Kidney (tissue), 14 donors: ENCODE results near the gene BPNT1. TPM values are rescaled to one million over a fixed set of nuclear protein-coding genes. Genes with fewer than 3 reads are reported as not detected.
A peak's percentile ranks its signal among the peaks of the same experiment; 100 is the strongest.

Experiments
- DNase-seq, 5 donors: peaks; one replicate each; pipeline ENCODE4 v3.0.0-alpha.2; 2013 to 2020
- FAIRE-seq: peaks from 2 replicates; lab custom pipeline; 2012; peaks lifted over from hg19 to GRCh38; lab: Jason Lieb, UNC
- H3K27ac ChIP-seq, 2 donors: one replicate each; pipeline ENCODE4 v1.7.0; 2013; ENCODE audit warnings: low read depth in 2 of 2, low read length in 2 of 2, inconsistent platforms in 1 of 2
- H3K27me3 ChIP-seq: one replicate; pipeline ENCODE4 v1.7.1; 2013; ENCODE audit warnings: low read length, inconsistent platforms; ENCODE audit not compliant: control insufficient read depth, insufficient read depth
- H3K36me3 ChIP-seq, 3 donors: one replicate each; pipeline versions ENCODE4 v1.7.0 to v1.7.1; 2013; ENCODE audit warnings: low read length in 3 of 3, control low read depth in 1 of 3, inconsistent platforms in 1 of 3; ENCODE audit not compliant: insufficient read depth in 3 of 3, control insufficient read depth in 2 of 3
- H3K4me1 ChIP-seq, 3 donors: one replicate each; pipeline versions ENCODE4 v1.7.0 to v1.7.1; 2013; ENCODE audit warnings: low read length in 3 of 3, inconsistent platforms in 1 of 3, low read depth in 1 of 3; ENCODE audit not compliant: control insufficient read depth in 2 of 3, insufficient read depth in 2 of 3
- H3K4me3 ChIP-seq, 3 donors: one replicate each; pipeline versions ENCODE4 v1.7.0 to v1.8.1; 2013; ENCODE audit warnings: low read length in 3 of 3, control low read depth in 1 of 3, inconsistent platforms in 1 of 3
- H3K9ac ChIP-seq, 3 donors: one replicate each; pipeline versions ENCODE4 v1.7.0 to v1.7.1; 2013; ENCODE audit warnings: low read length in 3 of 3, control low read depth in 1 of 3, inconsistent platforms in 1 of 3
- H3K9me3 ChIP-seq, 3 donors: one replicate each; pipeline versions ENCODE4 v1.7.0 to v1.7.1; 2013; ENCODE audit warnings: low read length in 3 of 3, control low read depth in 1 of 3, inconsistent platforms in 1 of 3; ENCODE audit not compliant: control insufficient read depth in 2 of 3, insufficient read depth in 1 of 3
- CTCF ChIP-seq: IDR thresholded peaks from 3 replicates; pipeline ENCODE4 v1.5.1; 2012; ENCODE audit warnings: mild to moderate bottlenecking, moderate library complexity, borderline replicate concordance; ENCODE audit not compliant: insufficient read depth; ENCODE audit errors: extremely low read depth
- intact Hi-C: fragments of 100-400 bp; cut with DNase I; formaldehyde crosslinking; loops from one replicate; pipeline ENCODE4 v1.11.1; 2022
- polyA plus RNA-seq: library from polyadenylated mRNA; stranded (reverse); fragments of 350-450 nt; fragmentation: Illumina TruSeq; extraction: RNeasy Lipid Tissue Mini Kit (QIAGEN cat#74804); gene quantifications from one replicate; pipeline ENCODE4 v1.2.3, GENCODE V29; 2014; ENCODE audit warnings: low read depth, low replicate concordance; ENCODE audit not compliant: insufficient read depth
- total RNA-seq: library from RNA; stranded (reverse); fragmentation: NEBNext Ultra II Directional; extraction: Animal tissue kit (Norgen Biotek cat#: 25700); gene quantifications from one replicate; pipeline ENCODE4 v1.2.1, GENCODE V29; 2021
- donor health status: control.
- donor health status: control.
- donor health status: control.
- donor health status: control.
- donor health status: control.
- donor health status: DM: yes; HTN: yes; CAD: no.
- donor health status: Normal renal cell carcinoma (clear cell type).

The BPNT1 gene
- total and polyA plus RNA-seq, 2 donors from 2014 or later = 25.7 to 31.3 TPM

GRCh38 chr1:220123889-220124288 is 34.3 kb upstream of the BPNT1 start:
- no peak for FAIRE-seq

GRCh38 chr1:220123066-220123465 is 33.5 kb upstream of the BPNT1 start:
- Histone ChIP-seq H3K4me1 (no peaks in the 10 kb centered on the region), H3K4me3 (no peak overlapping the region), H3K9me3 (no peaks in the 10 kb centered on the region), H3K9ac (no peak overlapping the region), H3K27me3 (no peaks in the 10 kb centered on the region), H3K27ac (no peak overlapping the region), H3K36me3 (peaks cover 0 to 5% (median 3%) of the 10 kb centered on the region in 3 donors)
- TF ChIP-seq CTCF = no peak
- FAIRE-seq (peak; percentile 72), DNase-seq (no peak)
- intact Hi-C loops = no loop called here

More at GRCh38 chr1:220123889-220124288, 34.3 kb upstream of the BPNT1 start:
- Histone ChIP-seq H3K27me3 (no peaks in the 10 kb centered on the region), H3K9me3 (no peaks in the 10 kb centered on the region), H3K4me1 (no peaks in the 10 kb centered on the region), H3K4me3 (no peak overlapping the region), H3K27ac (no peak overlapping the region), H3K9ac (no peak overlapping the region), H3K36me3 (peaks cover 0 to 9% (median 8%) of the 10 kb centered on the region in 3 donors)
- intact Hi-C loops = no loop called here
- DNase-seq = no peak
- peak; percentile 5 for TF ChIP-seq CTCF

- H3K4me1 ChIP-seq = no peaks in the 10 kb centered on the region
- no peak for DNase-seq
- H3K4me3 ChIP-seq = no peak overlapping the region
- intact Hi-C loops = no loop called here
- H3K9ac ChIP-seq = no peak overlapping the region
- no peaks in the 10 kb centered on the region for H3K36me3 ChIP-seq
- H3K27ac ChIP-seq = peak overlapping the region in 1 of 2 donors; percentile 46
- TF ChIP-seq CTCF = no peak
- H3K27me3 ChIP-seq = no peaks in the 10 kb centered on the region
- FAIRE-seq = no peak
- no peaks in the 10 kb centered on the region for H3K9me3 ChIP-seq
Observed at GRCh38 chr1:220121791-220122530, 32.4 kb upstream of the BPNT1 start.
